Ovary (tissue), 9 donors: Measurements from ENCODE around the gene COPB2. TPM values are rescaled to one million over a fixed set of nuclear protein-coding genes. Genes with fewer than 3 reads are reported as not detected.

Source experiments
- DNase-seq, 5 donors: peaks; one replicate each; pipeline ENCODE4 v3.0.0-alpha.2; 2019 to 2020
- H3K27ac ChIP-seq, 2 donors: fragments of 200-600 bp; one replicate each; pipeline versions ENCODE4 v1.5.1 to v1.8.0; 2019 to 2022
- H3K27me3 ChIP-seq: fragments of 200-600 bp; one replicate; pipeline ENCODE4 v1.8.0; 2022
- H3K36me3 ChIP-seq: fragments of 200-600 bp; sonication (generic); one replicate; pipeline ENCODE4 v1.5.1; 2019
- H3K4me1 ChIP-seq: one replicate; pipeline ENCODE4 v1.8.1; 2013; ENCODE audit warnings: mild to moderate bottlenecking, moderate library complexity; ENCODE audit not compliant: insufficient read depth
- H3K4me3 ChIP-seq: fragments of 200-600 bp; sonication (generic); one replicate; pipeline ENCODE4 v1.5.1; 2017
- H3K9me3 ChIP-seq, 2 donors: fragments of 200-600 bp in 1 of 2; sonication (generic) in 1 of 2; one replicate each; pipeline versions ENCODE4 v1.5.1 to v1.8.1; 2013 to 2019; ENCODE audit warnings: mild to moderate bottlenecking in 1 of 2, moderate library complexity in 1 of 2
- EP300 ChIP-seq: sonication (generic); formaldehyde crosslinking; IDR thresholded peaks from one replicate; pipeline ENCODE4 v1.6.1; 2017; ENCODE audit warnings: antibody characterized with exemption
- POLR2A ChIP-seq: fragments of 450-650 bp; IDR thresholded peaks from one replicate; pipeline ENCODE4 v1.6.1; 2017; ENCODE audit warnings: antibody characterized with exemption, mild to moderate bottlenecking, moderate library complexity
- WGBS, 3 donors: extraction: QIAGEN DNeasy Blood & Tissue Kit in 1 of 3; methylation state at CpG; one replicate each; pipeline versions ENCODE4 v1.1.5 to v1.1.7; 2013 to 2017; 5-methylcytosine and 5-hydroxymethylcytosine counted together
- intact Hi-C, 4 donors: fragments of 100-400 bp; cut with DNase I; formaldehyde crosslinking; loops; one replicate each; pipeline versions ENCODE4 v1.11.0 to v1.15.1; 2022 to 2023
- polyA plus RNA-seq, 2 donors: library from polyadenylated mRNA; stranded (reverse); fragments of 200-250 nt in 1 of 2; fragments of 350-450 nt in 1 of 2; fragmentation: Illumina TruSeq in 1 of 2; extraction: RNeasy Lipid Tissue Mini Kit (QIAGEN cat#74804) in 1 of 2; gene quantifications; one replicate each; pipeline ENCODE4 v1.2.3, GENCODE V29; 2013 to 2014
- total RNA-seq, 7 donors: library from RNA; depleted of rRNA in 2 of 7; stranded (reverse); fragments of >200 nt in 2 of 7; fragmentation: NEBNext Ultra II Directional in 3 of 7; extraction: Animal tissue kit (Norgen Biotek cat#: 25700) in 3 of 7; gene quantifications; one replicate each; pipeline versions ENCODE4 v1.1.0 to v1.2.4, GENCODE V29; 2016 to 2023
- TF ChIP-seq, protein P1 (sequence below), 3 donors: fragments of 450-650 bp in 2 of 3; fragments of 200-600 bp in 1 of 3; IDR thresholded peaks; one replicate each; pipeline versions ENCODE4 v1.5.1 to v1.8.0; 2016 to 2022; ENCODE audit warnings: antibody characterized with exemption in 3 of 3, mild to moderate bottlenecking in 1 of 3
- donor health status: DM: no; HTN: no; CAD: no; lungs with moderate emphysema.
- donor health status: DM: no; HTN: no; CAD: no.
- donor health status: Bipolar disorder and iron deficiency.
- donor health status: DM: yes; HTN: yes; CAD: no.
- donor health status: DM: no; HTN: no; CAD: no.
- donor health status: DM: yes; HTN: yes; CAD: no.

COPB2 gene
- total and polyA plus RNA-seq, 9 donors, result 38.2 to 115 (median 95.7) TPM

DNA sequence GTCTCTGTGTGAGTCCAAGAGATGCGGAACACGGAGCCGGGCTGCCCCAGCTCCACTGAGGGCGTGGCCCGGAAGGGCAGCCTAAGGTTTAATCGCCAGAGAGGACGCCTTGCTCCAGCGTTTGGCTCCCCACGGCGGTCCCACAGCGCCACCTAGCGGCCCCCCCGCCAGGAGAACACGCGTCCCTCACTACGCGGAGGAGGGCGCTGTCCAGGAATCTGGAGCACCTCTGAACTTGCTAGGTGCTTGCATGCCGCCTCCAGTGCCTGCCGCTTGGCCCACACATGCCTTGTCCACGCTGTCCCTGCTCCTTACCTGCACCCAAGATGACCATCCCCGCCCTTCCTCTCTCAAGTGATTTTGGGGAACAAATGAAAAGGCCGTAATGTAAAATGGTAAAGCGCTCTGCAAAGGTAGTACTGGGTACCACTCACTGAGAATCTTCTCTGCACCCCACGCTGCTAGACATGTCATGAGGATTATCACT lies 60.0 kb downstream of the COPB2 start:
- H3K4me3 ChIP-seq, result no peak overlapping the region
- WGBS, 3 donors, result 12 to 13% (median 13%) methylated on average over 25 of the region's 25 CpGs
- H3K27me3 ChIP-seq, result no peaks in the 10 kb centered on the region
- no peaks in the 10 kb centered on the region for H3K4me1 ChIP-seq
- H3K36me3 ChIP-seq, result no peaks in the 10 kb centered on the region
- DNase-seq, result peak; percentile 89 to 96 (median 94)
- TF ChIP-seq EP300 (no peak), POLR2A (no peak)
- TF ChIP-seq, protein P1, sequence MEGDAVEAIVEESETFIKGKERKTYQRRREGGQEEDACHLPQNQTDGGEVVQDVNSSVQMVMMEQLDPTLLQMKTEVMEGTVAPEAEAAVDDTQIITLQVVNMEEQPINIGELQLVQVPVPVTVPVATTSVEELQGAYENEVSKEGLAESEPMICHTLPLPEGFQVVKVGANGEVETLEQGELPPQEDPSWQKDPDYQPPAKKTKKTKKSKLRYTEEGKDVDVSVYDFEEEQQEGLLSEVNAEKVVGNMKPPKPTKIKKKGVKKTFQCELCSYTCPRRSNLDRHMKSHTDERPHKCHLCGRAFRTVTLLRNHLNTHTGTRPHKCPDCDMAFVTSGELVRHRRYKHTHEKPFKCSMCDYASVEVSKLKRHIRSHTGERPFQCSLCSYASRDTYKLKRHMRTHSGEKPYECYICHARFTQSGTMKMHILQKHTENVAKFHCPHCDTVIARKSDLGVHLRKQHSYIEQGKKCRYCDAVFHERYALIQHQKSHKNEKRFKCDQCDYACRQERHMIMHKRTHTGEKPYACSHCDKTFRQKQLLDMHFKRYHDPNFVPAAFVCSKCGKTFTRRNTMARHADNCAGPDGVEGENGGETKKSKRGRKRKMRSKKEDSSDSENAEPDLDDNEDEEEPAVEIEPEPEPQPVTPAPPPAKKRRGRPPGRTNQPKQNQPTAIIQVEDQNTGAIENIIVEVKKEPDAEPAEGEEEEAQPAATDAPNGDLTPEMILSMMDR (IDR thresholded peaks at IDR 0.05), result peak; percentile 98 to 99 (median 99)
- H3K9me3 ChIP-seq, result no peaks in the 10 kb centered on the region
- no peak overlapping the region for H3K27ac ChIP-seq
- intact Hi-C loops, result loop anchor here (2.0 to 10.0 kb wide), 5 partner anchors 217 to 392 kb away; partner anchors contain the start of genes FOXL2 (in 1 of the 4) and FOXL2NB (in 1 of the 4)

DNA sequence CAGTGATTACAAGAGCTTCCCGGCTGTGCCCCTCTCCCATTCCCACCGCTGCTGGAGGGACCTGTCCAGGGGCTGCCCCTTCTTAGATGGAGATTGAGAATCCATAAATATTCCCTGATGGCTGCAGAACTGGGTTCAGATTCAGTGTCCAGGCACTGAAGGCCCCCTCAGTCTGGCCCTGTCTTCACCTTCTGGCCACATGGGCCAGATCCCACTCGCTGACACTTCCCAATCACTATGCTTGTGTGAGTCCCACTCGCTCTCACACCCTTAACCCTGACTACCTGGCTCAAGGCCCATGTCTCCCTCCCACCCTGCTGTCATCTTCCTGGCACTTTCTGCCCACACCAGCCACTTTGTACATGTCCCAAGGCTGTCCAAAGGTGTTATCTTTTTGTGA lies 61.1 kb downstream of the COPB2 start:
- intact Hi-C loops, result loop anchor here (2.0 to 10.0 kb wide), 5 partner anchors 216 to 391 kb away; partner anchors contain the start of genes FOXL2 (in 1 of the 4) and FOXL2NB (in 1 of the 4)
- no peak for TF ChIP-seq EP300
- TF ChIP-seq POLR2A, result no peak
- TF ChIP-seq, protein P1 (IDR thresholded peaks at IDR 0.05), result no peak
- Histone ChIP-seq H3K36me3 (no peaks in the 10 kb centered on the region), H3K4me1 (no peaks in the 10 kb centered on the region), H3K9me3 (no peaks in the 10 kb centered on the region), H3K27ac (no peak overlapping the region), H3K4me3 (no peak overlapping the region), H3K27me3 (no peaks in the 10 kb centered on the region)
- DNase-seq, result no peak
- WGBS, 3 donors, result 71 to 81% (median 80%) methylated on average over 4 of the region's 4 CpGs

DNA sequence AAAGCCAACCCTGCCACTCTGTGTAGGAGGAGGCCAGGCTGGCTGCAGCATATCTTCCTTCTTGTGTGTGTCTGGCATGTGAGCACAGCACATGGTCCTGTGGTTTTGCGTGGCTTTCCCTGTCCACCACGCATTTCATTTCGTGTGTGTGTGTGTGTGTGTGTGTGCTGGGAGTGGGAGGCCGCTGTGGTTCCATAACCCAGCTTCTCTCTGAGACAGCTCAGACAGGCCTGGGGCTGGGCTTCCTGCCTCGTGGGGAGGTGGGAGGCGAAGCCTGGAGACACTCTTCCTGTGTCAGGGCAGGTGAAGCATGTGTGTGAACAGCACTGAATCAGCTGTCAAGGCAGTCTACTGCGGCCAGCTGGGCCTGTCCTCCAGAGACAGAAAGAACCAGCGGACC lies 61.6 kb downstream of the COPB2 start:
- Histone ChIP-seq H3K27ac (no peak overlapping the region), H3K27me3 (no peaks in the 10 kb centered on the region), H3K4me3 (no peak overlapping the region), H3K9me3 (no peaks in the 10 kb centered on the region), H3K36me3 (no peaks in the 10 kb centered on the region), H3K4me1 (no peaks in the 10 kb centered on the region)
- TF ChIP-seq POLR2A (no peak), EP300 (no peak)
- DNase-seq, result peak in 1 of 5 donors; percentile 12
- 74 to 83% (median 77%) methylated on average over 7 to 8 of the region's 8 CpGs for WGBS, 3 donors
- intact Hi-C loops, result loop anchor here (2.0 to 10.0 kb wide), 5 partner anchors 216 to 391 kb away; partner anchors contain the start of genes FOXL2 (in 1 of the 4) and FOXL2NB (in 1 of the 4)

DNA sequence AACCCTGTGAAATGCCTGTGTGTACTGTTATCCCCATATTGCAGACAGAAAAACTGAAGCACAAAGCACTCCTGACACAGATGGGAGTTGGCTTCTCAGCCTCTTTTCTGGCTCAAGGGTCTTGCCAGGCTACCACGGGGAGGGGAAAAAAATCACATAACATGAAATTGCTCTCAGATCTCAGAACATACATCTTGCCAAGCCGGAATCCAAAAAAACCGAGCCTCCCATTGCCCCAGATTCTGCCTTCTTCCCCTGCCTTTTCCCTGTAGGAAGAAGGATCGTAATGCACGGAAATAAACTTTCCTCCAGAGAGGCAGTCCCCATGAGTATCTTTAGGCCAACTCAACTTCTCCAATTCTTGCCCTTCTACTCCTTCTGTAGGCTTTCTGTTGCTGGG lies 62.2 kb downstream of the COPB2 start:
- TF ChIP-seq, protein P1 (IDR thresholded peaks at IDR 0.05), result no peak
- TF ChIP-seq EP300 (no peak), POLR2A (no peak)
- 86 to 90% (median 89%) methylated on average over 5 of the region's 5 CpGs for WGBS, 3 donors
- Histone ChIP-seq H3K4me1 (no peaks in the 10 kb centered on the region), H3K27ac (no peak overlapping the region), H3K9me3 (no peaks in the 10 kb centered on the region), H3K27me3 (no peaks in the 10 kb centered on the region), H3K4me3 (no peak overlapping the region), H3K36me3 (no peaks in the 10 kb centered on the region)
- DNase-seq, result peak in 1 of 5 donors; percentile 3
- intact Hi-C loops, result loop anchor here (5.0 to 10.0 kb wide), 4 partner anchors 215 to 390 kb away; partner anchors contain the start of genes FOXL2 (in 1 of the 4) and FOXL2NB (in 1 of the 4)

DNA sequence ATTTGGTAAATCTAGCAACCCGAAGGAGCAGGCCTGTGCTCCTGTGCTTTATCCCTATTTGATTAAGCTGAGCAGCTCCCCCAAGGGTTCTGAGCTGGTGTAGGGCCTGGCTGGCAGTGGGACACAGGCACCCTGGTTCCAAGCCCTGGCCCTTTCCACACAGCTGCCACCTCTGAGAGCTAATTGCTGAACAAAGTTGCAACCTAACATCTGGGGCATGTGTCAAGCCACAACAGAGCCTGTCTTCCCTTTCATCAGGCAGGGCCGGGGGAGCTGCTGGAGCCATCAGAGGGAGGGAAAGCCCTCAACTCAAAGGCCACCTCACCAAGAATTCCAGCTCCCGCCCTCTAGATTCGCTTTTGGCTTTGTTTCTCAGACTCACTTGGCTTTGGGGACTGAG lies 62.7 kb downstream of the COPB2 start:
- Histone ChIP-seq H3K36me3 (no peaks in the 10 kb centered on the region), H3K4me1 (no peaks in the 10 kb centered on the region), H3K4me3 (no peak overlapping the region), H3K9me3 (no peaks in the 10 kb centered on the region), H3K27me3 (no peaks in the 10 kb centered on the region), H3K27ac (no peak overlapping the region)
- WGBS, 3 donors, result 47 to 73% (median 61%) methylated on average over 4 of the region's 4 CpGs
- DNase-seq, result peak in 1 of 5 donors; percentile 16
- intact Hi-C loops, result loop anchor here (5.0 to 10.0 kb wide), 4 partner anchors 214 to 389 kb away; partner anchors contain the start of genes FOXL2 (in 1 of the 4) and FOXL2NB (in 1 of the 4)
- TF ChIP-seq POLR2A, result no peak
- TF ChIP-seq, protein P1 (IDR thresholded peaks at IDR 0.05), result no peak
- TF ChIP-seq EP300, result no peak
